ENCODE data around the gene ZNF70. TPM values are rescaled to one million over a fixed set of nuclear protein-coding genes. Genes with fewer than 3 reads are reported as not detected.
A peak's percentile ranks its signal among the peaks of the same experiment; 100 is the strongest.

ZNF70 gene
- total and polyA plus RNA-seq, 9 of the 15 experiments (the other 6 are each of a cell fraction or from before 2014, with no cell fraction given): 0.14 to 3.3 (median 1.4) TPM

- TF ChIP-seq, protein P1, sequence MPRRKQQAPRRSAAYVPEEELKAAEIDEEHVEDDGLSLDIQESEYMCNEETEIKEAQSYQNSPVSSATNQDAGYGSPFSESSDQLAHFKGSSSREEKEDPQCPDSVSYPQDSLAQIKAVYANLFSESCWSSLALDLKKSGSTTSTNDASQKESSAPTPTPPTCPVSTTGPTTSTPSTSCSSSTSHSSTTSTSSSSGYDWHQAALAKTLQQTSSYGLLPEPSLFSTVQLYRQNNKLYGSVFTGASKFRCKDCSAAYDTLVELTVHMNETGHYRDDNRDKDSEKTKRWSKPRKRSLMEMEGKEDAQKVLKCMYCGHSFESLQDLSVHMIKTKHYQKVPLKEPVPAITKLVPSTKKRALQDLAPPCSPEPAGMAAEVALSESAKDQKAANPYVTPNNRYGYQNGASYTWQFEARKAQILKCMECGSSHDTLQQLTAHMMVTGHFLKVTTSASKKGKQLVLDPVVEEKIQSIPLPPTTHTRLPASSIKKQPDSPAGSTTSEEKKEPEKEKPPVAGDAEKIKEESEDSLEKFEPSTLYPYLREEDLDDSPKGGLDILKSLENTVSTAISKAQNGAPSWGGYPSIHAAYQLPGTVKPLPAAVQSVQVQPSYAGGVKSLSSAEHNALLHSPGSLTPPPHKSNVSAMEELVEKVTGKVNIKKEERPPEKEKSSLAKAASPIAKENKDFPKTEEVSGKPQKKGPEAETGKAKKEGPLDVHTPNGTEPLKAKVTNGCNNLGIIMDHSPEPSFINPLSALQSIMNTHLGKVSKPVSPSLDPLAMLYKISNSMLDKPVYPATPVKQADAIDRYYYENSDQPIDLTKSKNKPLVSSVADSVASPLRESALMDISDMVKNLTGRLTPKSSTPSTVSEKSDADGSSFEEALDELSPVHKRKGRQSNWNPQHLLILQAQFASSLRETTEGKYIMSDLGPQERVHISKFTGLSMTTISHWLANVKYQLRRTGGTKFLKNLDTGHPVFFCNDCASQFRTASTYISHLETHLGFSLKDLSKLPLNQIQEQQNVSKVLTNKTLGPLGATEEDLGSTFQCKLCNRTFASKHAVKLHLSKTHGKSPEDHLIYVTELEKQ (CRISPR knock-in tag; IDR thresholded peaks at IDR 0.05): no peak
- peak; percentile 38; the same call in 1 of the 2 replicates for TF ChIP-seq SMC3 (conservative IDR thresholded peaks at IDR 0.05; ENCODE audit: insufficient read depth, low read depth, low read length)
- peak; percentile 48; the same call in 1 of the 2 replicates for TF ChIP-seq CTBP1 (IDR thresholded peaks at IDR 0.05; ENCODE audit: borderline replicate concordance)
- TF ChIP-seq DPF2 (IDR thresholded peaks at IDR 0.05): peak; percentile 35; the same call in 1 of the 2 replicates
- TF ChIP-seq GABPA (tag; conservative IDR thresholded peaks at IDR 0.05; ENCODE audit: low read depth): 0 out of 2 replicates have a peak, but pooled peaks have one; percentile 23
- 0 out of 2 replicates have a peak, but pooled peaks have one; percentile 24 for TF ChIP-seq NR4A1 (CRISPR knock-in tag; IDR thresholded peaks at IDR 0.05)
- peak; percentile 73; the same call in 1 of the 2 replicates for TF ChIP-seq NR4A1 (tag; IDR thresholded peaks at IDR 0.05)
- peak; percentile 83 to 91 for TF ChIP-seq MNT (conservative IDR thresholded peaks at IDR 0.05)
- TF ChIP-seq DMBX1 (CRISPR knock-in tag; IDR thresholded peaks at IDR 0.05; ENCODE audit: borderline replicate concordance): peak; percentile 48; the same call in 1 of the 2 replicates
- TF ChIP-seq ZNF124 (CRISPR knock-in tag; IDR thresholded peaks at IDR 0.05): no peak
- no peak for TF ChIP-seq BRF1 (IDR thresholded peaks at IDR 0.05; ENCODE audit: borderline replicate concordance, extremely low read depth, insufficient read length)
These were observed 17.0 kb upstream of the ZNF70 start, which contains the start of gene CHCHD10 (continued) for GRCh38 chr22:23767673-23768548.

All from K562 (cell line).